H1 (cell line): ENCODE data around the gene ADRA2A. TPM values are rescaled to one million over a fixed set of nuclear protein-coding genes. Genes with fewer than 3 reads are reported as not detected.

Experiments used
- CTCF ChIA-PET: fragments of 300-600 bp; sonication (Branson Sonifier 250); formaldehyde crosslinking; loops from one replicate; lab custom pipeline; 2021; ENCODE audit not compliant: partially characterized antibody; lab: Charles Lee
- POLR2A ChIA-PET: fragments of 300-600 bp; sonication (Branson Sonifier 250); formaldehyde crosslinking; loops from one replicate; lab custom pipeline; 2021; ENCODE audit warnings: inconsistent platforms; ENCODE audit not compliant: partially characterized antibody; lab: Charles Lee
- DNase-seq, 2 experiments: peaks; one replicate each; pipeline versions ENCODE4 v3.0.0 to v3.0.0-alpha.2; 2010 to 2022; ENCODE audit warnings: low spot score in 2 of 2, low read depth in 1 of 2, mixed read lengths in 1 of 2
- FAIRE-seq: peaks from 2 replicates; lab custom pipeline; 2011; peaks lifted over from hg19 to GRCh38; lab: Jason Lieb, UNC
- H2AFZ ChIP-seq: 2 replicates; pipeline ENCODE4 v1.8.1; 2012; ENCODE audit warnings: low read length, inconsistent platforms
- H2AK5ac ChIP-seq: 2 replicates; pipeline ENCODE4 v1.6.1; 2013; ENCODE audit warnings: low read depth, low read length
- H2BK120ac ChIP-seq: replicated peaks from 2 replicates; pipeline ENCODE3; 2013; ENCODE audit warnings: low read depth, low read length, inconsistent platforms
- H2BK12ac ChIP-seq: 2 replicates; pipeline ENCODE4 v1.6.1; 2013; ENCODE audit warnings: low read depth, low read length
- H2BK15ac ChIP-seq: 2 replicates; pipeline ENCODE4 v1.6.1; 2013; ENCODE audit warnings: low read length
- H2BK20ac ChIP-seq: 2 replicates; pipeline ENCODE4 v1.6.1; 2013; ENCODE audit warnings: low read length
- H2BK5ac ChIP-seq: 2 replicates; pipeline ENCODE4 v1.6.1; 2013; ENCODE audit warnings: low read depth, low read length
- H3K14ac ChIP-seq: 2 replicates; pipeline ENCODE4 v1.6.1; 2013; ENCODE audit warnings: inconsistent platforms; ENCODE audit not compliant: insufficient read length
- H3K18ac ChIP-seq: 2 replicates; pipeline ENCODE4 v1.6.1; 2013; ENCODE audit warnings: low read length; ENCODE audit errors: extremely low read depth
- H3K23ac ChIP-seq: 2 replicates; pipeline ENCODE4 v1.6.1; 2013; ENCODE audit warnings: inconsistent platforms; ENCODE audit not compliant: insufficient read length
- H3K23me2 ChIP-seq: 2 replicates; pipeline ENCODE4 v1.6.1; 2013; ENCODE audit warnings: low read depth, low read length
- H3K27ac ChIP-seq: 2 replicates; pipeline ENCODE4 v1.6.1; 2011; ENCODE audit warnings: low read depth, low read length, inconsistent platforms
- H3K27me3 ChIP-seq, 4 experiments: replicated peaks in 1 of 4; 1 replicate in 1 of 4; 2 replicates in 3 of 4; pipeline versions ENCODE4 v1.6.1 to v1.8.1; 2011 to 2013; ENCODE audit warnings: low read length in 3 of 4, mild to moderate bottlenecking in 3 of 4, inconsistent platforms in 2 of 4, mixed read lengths in 2 of 4, moderate library complexity in 1 of 4; ENCODE audit not compliant: control insufficient read depth in 3 of 4, insufficient read depth in 3 of 4; ENCODE audit errors: extremely low read depth in 1 of 4
- H3K36me3 ChIP-seq, 4 experiments: 2 replicates each; pipeline versions ENCODE4 v1.6.1 to v1.8.1; 2011 to 2013; ENCODE audit warnings: mild to moderate bottlenecking in 4 of 4, low read length in 3 of 4, moderate library complexity in 2 of 4, control low read depth in 1 of 4, inconsistent platforms in 1 of 4; ENCODE audit not compliant: insufficient read depth in 4 of 4, control insufficient read depth in 2 of 4
- H3K4ac ChIP-seq: replicated peaks from 2 replicates; pipeline ENCODE3; 2013; ENCODE audit warnings: low read length, low read depth, mixed read lengths, inconsistent platforms; ENCODE audit not compliant: insufficient read length
- H3K4me1 ChIP-seq, 4 experiments: replicated peaks in 1 of 4; 1 replicate in 1 of 4; 2 replicates in 3 of 4; pipeline versions ENCODE4 v1.6.1 to v1.8.1; 2011 to 2013; ENCODE audit warnings: low read length in 3 of 4, inconsistent platforms in 2 of 4, mixed read lengths in 1 of 4; ENCODE audit not compliant: insufficient read depth in 4 of 4, control insufficient read depth in 3 of 4
- H3K4me2 ChIP-seq, 2 experiments: 2 replicates each; pipeline versions ENCODE4 v1.6.1 to v1.8.1; 2011 to 2013; ENCODE audit warnings: low read depth in 2 of 2, low read length in 2 of 2, control low read depth in 1 of 2, inconsistent platforms in 1 of 2, mild to moderate bottlenecking in 1 of 2; ENCODE audit not compliant: insufficient read depth in 1 of 2
- H3K4me3 ChIP-seq, 4 experiments: fragments of 200-600, 300-600 bp in 1 of 4; sonication (generic), shearing (Covaris generic), sonication (Bioruptor Twin) in 1 of 4; 2 replicates each; pipeline versions ENCODE4 v1.5.1 to v1.8.1; 2011 to 2016; ENCODE audit warnings: low read length in 4 of 4, low read depth in 3 of 4, control low read depth in 2 of 4, inconsistent platforms in 2 of 4, mild to moderate bottlenecking in 2 of 4, mixed read lengths in 1 of 4, moderate library complexity in 1 of 4; ENCODE audit not compliant: insufficient read depth in 2 of 4; ENCODE audit errors: extremely low read depth in 1 of 4
- H3K56ac ChIP-seq: replicated peaks from 2 replicates; pipeline ENCODE3; 2013; ENCODE audit warnings: low read depth, mild to moderate bottlenecking, mixed read lengths, low read length, inconsistent platforms; ENCODE audit not compliant: insufficient read length
- H3K79me1 ChIP-seq: 2 replicates; pipeline ENCODE4 v1.6.1; 2013; ENCODE audit warnings: low read depth, low read length, control low read depth
- H3K79me2 ChIP-seq, 2 experiments: 2 replicates each; pipeline versions ENCODE4 v1.6.1 to v1.8.1; 2012 to 2013; ENCODE audit warnings: low read length in 2 of 2, mild to moderate bottlenecking in 2 of 2, inconsistent platforms in 1 of 2; ENCODE audit not compliant: insufficient read depth in 2 of 2, control insufficient read depth in 1 of 2
- H3K9ac ChIP-seq, 4 experiments: replicated peaks in 1 of 4; 1 replicate in 1 of 4; 2 replicates in 3 of 4; pipeline versions ENCODE4 v1.6.1 to v1.8.1; 2011 to 2013; ENCODE audit warnings: low read depth in 3 of 4, low read length in 3 of 4, control low read depth in 2 of 4, mild to moderate bottlenecking in 2 of 4, moderate library complexity in 2 of 4, inconsistent platforms in 1 of 4; ENCODE audit errors: extremely low read depth in 1 of 4
- H3K9me3 ChIP-seq, 2 experiments: 2 replicates each; pipeline versions ENCODE4 v1.6.1 to v1.8.1; 2012 to 2013; ENCODE audit warnings: mild to moderate bottlenecking in 2 of 2, moderate library complexity in 2 of 2, control low read depth in 1 of 2, inconsistent platforms in 1 of 2, low read depth in 1 of 2, low read length in 1 of 2, mixed read lengths in 1 of 2; ENCODE audit not compliant: insufficient read depth in 2 of 2
- H4K20me1 ChIP-seq, 2 experiments: replicated peaks in 1 of 2; 2 replicates each; pipeline versions ENCODE3 to v1.8.1; 2011 to 2013; ENCODE audit warnings: inconsistent platforms in 2 of 2, low read length in 2 of 2, mild to moderate bottlenecking in 1 of 2; ENCODE audit not compliant: insufficient read depth in 2 of 2, control insufficient read depth in 1 of 2
- H4K5ac ChIP-seq: 2 replicates; pipeline ENCODE4 v1.6.1; 2013; ENCODE audit warnings: low read length, low read depth, mixed read lengths, inconsistent platforms; ENCODE audit not compliant: insufficient read length
- H4K8ac ChIP-seq: 2 replicates; pipeline ENCODE4 v1.8.0; 2013; ENCODE audit warnings: mild to moderate bottlenecking, moderate library complexity, low read length, inconsistent platforms; ENCODE audit not compliant: insufficient read depth; ENCODE audit errors: extremely low read depth
- H4K91ac ChIP-seq: replicated peaks from 2 replicates; pipeline ENCODE3; 2013; ENCODE audit warnings: low read length, mixed read lengths, inconsistent platforms; ENCODE audit not compliant: insufficient read length
- GABPA ChIP-seq: IDR thresholded peaks from 2 replicates; pipeline ENCODE4 v1.6.1; 2011; ENCODE audit warnings: mild to moderate bottlenecking, low read length, moderate library complexity, borderline replicate concordance; ENCODE audit not compliant: insufficient read depth
- HDAC2 ChIP-seq, 2 experiments: fragments of 300-600 bp in 1 of 2; sonication (generic) in 1 of 2; IDR thresholded peaks; 2 replicates each; pipeline ENCODE4 v1.6.1; 2011 to 2012; ENCODE audit warnings: low read depth in 2 of 2, low read length in 2 of 2, mild to moderate bottlenecking in 2 of 2, moderate library complexity in 2 of 2, borderline replicate concordance in 1 of 2, inconsistent platforms in 1 of 2
- RNF2 ChIP-seq: fragments of 200-900, 300-1000 bp; sonication (generic); IDR thresholded peaks from 2 replicates; pipeline ENCODE4 v1.7.1; 2016; ENCODE audit warnings: borderline replicate concordance, low read depth, mild to moderate bottlenecking, antibody characterized with exemption, low read length; ENCODE audit not compliant: poor library complexity, severe bottlenecking; ENCODE audit errors: missing control alignments
- SRF ChIP-seq: IDR thresholded peaks from 2 replicates; pipeline ENCODE4 v1.6.1; 2011; ENCODE audit warnings: mild to moderate bottlenecking, low read depth, low read length, moderate library complexity
- WGBS, 2 experiments: shearing (Covaris generic) in 1 of 2; methylation state at CpG; one replicate each; pipeline versions ENCODE4 v1.1.6 to v1.1.7; 2013 to 2015; ENCODE audit warnings: low lambda C conversion rate in 2 of 2, mixed read lengths in 2 of 2, inconsistent platforms in 1 of 2, low coverage in 1 of 2, missing lambda C conversion rate in 1 of 2; ENCODE audit not compliant: insufficient replicate concordance in 2 of 2, insufficient coverage in 1 of 2, insufficient read length in 1 of 2; ENCODE audit errors: extremely low coverage in 1 of 2, missing lambda C conversion rate in 1 of 2; 5-methylcytosine and 5-hydroxymethylcytosine counted together
- polyA plus RNA-seq, 7 experiments: library from polyadenylated mRNA; depleted of rRNA in 3 of 7; stranded (reverse) in 5 of 7; unstranded in 2 of 7; fragments of >200 nt in 5 of 7; fragments of 200-250 nt in 2 of 7; gene quantifications; 1 replicate in 5 of 7; 2 replicates in 1 of 7; 4 replicates in 1 of 7; pipeline versions ENCODE4 v1.2.1 to v1.2.3, GENCODE V29; 2011 to 2013; ENCODE audit warnings: missing spikeins in 2 of 7, mixed read lengths in 2 of 7
- total RNA-seq: library from RNA; stranded (reverse); fragmentation: NEBNext Ultra II Directional; extraction: Animal tissue kit (Norgen Biotek cat#: 25700); gene quantifications from 2 replicates; pipeline ENCODE4 v1.2.1, GENCODE V29; 2021
- TF ChIP-seq, protein P1 (sequence below), 3 experiments: IDR thresholded peaks; 1 replicate in 2 of 3; 2 replicates in 1 of 3; pipeline versions ENCODE4 v1.5.1 to v1.6.1; 2011; ENCODE audit warnings: low read length in 3 of 3, mild to moderate bottlenecking in 3 of 3, inconsistent platforms in 2 of 3, low read depth in 1 of 3, moderate library complexity in 1 of 3; ENCODE audit not compliant: insufficient read depth in 1 of 3; ENCODE audit errors: control extremely low read depth in 1 of 3

Gene ADRA2A
- total and polyA plus RNA-seq, 2 of the 8 experiments (the other 6 are each of a cell fraction or from before 2014, with no cell fraction given), result 5.9 to 6.2 TPM

- Histone ChIP-seq H2AK5ac (no peak overlapping the region), H3K27ac (no peak overlapping the region), H3K36me3 (no peaks in the 10 kb centered on the region), H3K4me2 (no peak overlapping the region), H3K23ac (no peak overlapping the region), H3K79me1 (no peaks in the 10 kb centered on the region), H3K27me3 (no peaks in the 10 kb centered on the region), H4K8ac (no peak overlapping the region), H3K23me2 (0 out of 2 replicates have a peak, but pooled peaks cover 1% of the 10 kb centered on the region), H4K20me1 (no peaks in the 10 kb centered on the region), H4K91ac (no peak overlapping the region), H3K4me3 (no peak overlapping the region), H2BK20ac (no peak overlapping the region), H3K9me3 (peaks cover 0 to 10% of the 10 kb centered on the region in 2 experiments; a peak in 2 of 4 replicates), H2BK15ac (no peak overlapping the region), H3K18ac (no peak overlapping the region), H2BK120ac (no peak overlapping the region), H2BK5ac (no peak overlapping the region), H3K9ac (no peak overlapping the region), H2AFZ (no peak overlapping the region), H4K5ac (no peak overlapping the region), H2BK12ac (no peak overlapping the region), H3K14ac (no peak overlapping the region), H3K79me2 (no peaks in the 10 kb centered on the region), H3K4me1 (no peaks in the 10 kb centered on the region), H3K4ac (no peak overlapping the region), H3K56ac (no peak overlapping the region)
- 95% methylated on average over 1 of the region's 1 CpG; no CpG with 5 or more reads in 1 of the 2 experiments for WGBS, 2 experiments
- no peak for TF ChIP-seq GABPA
- TF ChIP-seq, protein P1, sequence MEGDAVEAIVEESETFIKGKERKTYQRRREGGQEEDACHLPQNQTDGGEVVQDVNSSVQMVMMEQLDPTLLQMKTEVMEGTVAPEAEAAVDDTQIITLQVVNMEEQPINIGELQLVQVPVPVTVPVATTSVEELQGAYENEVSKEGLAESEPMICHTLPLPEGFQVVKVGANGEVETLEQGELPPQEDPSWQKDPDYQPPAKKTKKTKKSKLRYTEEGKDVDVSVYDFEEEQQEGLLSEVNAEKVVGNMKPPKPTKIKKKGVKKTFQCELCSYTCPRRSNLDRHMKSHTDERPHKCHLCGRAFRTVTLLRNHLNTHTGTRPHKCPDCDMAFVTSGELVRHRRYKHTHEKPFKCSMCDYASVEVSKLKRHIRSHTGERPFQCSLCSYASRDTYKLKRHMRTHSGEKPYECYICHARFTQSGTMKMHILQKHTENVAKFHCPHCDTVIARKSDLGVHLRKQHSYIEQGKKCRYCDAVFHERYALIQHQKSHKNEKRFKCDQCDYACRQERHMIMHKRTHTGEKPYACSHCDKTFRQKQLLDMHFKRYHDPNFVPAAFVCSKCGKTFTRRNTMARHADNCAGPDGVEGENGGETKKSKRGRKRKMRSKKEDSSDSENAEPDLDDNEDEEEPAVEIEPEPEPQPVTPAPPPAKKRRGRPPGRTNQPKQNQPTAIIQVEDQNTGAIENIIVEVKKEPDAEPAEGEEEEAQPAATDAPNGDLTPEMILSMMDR (IDR thresholded peaks at IDR 0.05; ENCODE audit: control extremely low read depth in 1 of 3, insufficient read depth in 1 of 3, low read depth in 1 of 3, low read length in 3 of 3), result no peak
- TF ChIP-seq HDAC2 (IDR thresholded peaks at IDR 0.05; ENCODE audit: borderline replicate concordance in 1 of 2, low read depth in 2 of 2, low read length in 2 of 2), result no peak
- no peak for TF ChIP-seq RNF2
- TF ChIP-seq SRF, result no peak
- POLR2A ChIA-PET, result no interaction called here
- DNase-seq (no peak), FAIRE-seq (no peak)
- CTCF ChIA-PET, result no interaction called here
Observed at GRCh38 chr10:111057006-111057405, 19.8 kb upstream of the ADRA2A start.
